Stomach (tissue), 9 donors: ENCODE data around the gene DOCK1. TPM values are rescaled to one million over a fixed set of nuclear protein-coding genes. Genes with fewer than 3 reads are reported as not detected.

ENCODE experiments used
- DNase-seq, 2 donors: peaks; one replicate each; pipeline versions ENCODE4 v3.0.0 to v3.0.0-alpha.2; 2013 to 2019
- H3K27ac ChIP-seq, 5 donors: fragments of 200-600 bp in 4 of 5; sonication (generic) in 4 of 5; one replicate each; pipeline ENCODE4 v1.5.1; 2013 to 2019; ENCODE audit warnings: mild to moderate bottlenecking in 1 of 5, moderate library complexity in 1 of 5
- H3K27me3 ChIP-seq, 3 donors: fragments of 200-600 bp; sonication (generic); one replicate each; pipeline ENCODE4 v1.5.1; 2017 to 2019; ENCODE audit warnings: mixed run types in 1 of 3
- H3K36me3 ChIP-seq, 4 donors: fragments of 200-600 bp; sonication (generic); 1 replicate in 3 of 4; 2 replicates in 1 of 4; pipeline ENCODE4 v1.5.1; 2016 to 2019
- H3K4me1 ChIP-seq, 4 donors: fragments of 200-600 bp; sonication (generic); one replicate each; pipeline ENCODE4 v1.5.1; 2016 to 2019
- H3K4me3 ChIP-seq, 4 donors: fragments of 200-600 bp; sonication (generic) in 3 of 4; one replicate each; pipeline ENCODE4 v1.5.1; 2016 to 2019; ENCODE audit warnings: mild to moderate bottlenecking in 1 of 4
- H3K9me3 ChIP-seq, 4 donors: fragments of 200-600 bp; sonication (generic); one replicate each; pipeline ENCODE4 v1.5.1; 2016 to 2019
- CTCF ChIP-seq, 7 experiments: fragments of 450-650 bp in 4 of 7; fragments of 200-600 bp in 3 of 7; sonication (generic) in 3 of 7; IDR thresholded peaks; one replicate each; pipeline ENCODE4 v1.5.1; 2016 to 2019; ENCODE audit warnings: antibody characterized with exemption in 7 of 7, control low read depth in 2 of 7, mild to moderate bottlenecking in 1 of 7
- EP300 ChIP-seq: sonication (generic); formaldehyde crosslinking; IDR thresholded peaks from one replicate; pipeline ENCODE4 v1.6.1; 2017; ENCODE audit warnings: antibody characterized with exemption
- POLR2A ChIP-seq, 4 donors: fragments of 450-650 bp; IDR thresholded peaks; one replicate each; pipeline ENCODE4 v1.6.1; 2016; ENCODE audit warnings: antibody characterized with exemption in 4 of 4, control low read depth in 2 of 4, mild to moderate bottlenecking in 1 of 4, moderate library complexity in 1 of 4
- POLR2AphosphoS5 ChIP-seq, 3 donors: sonication (generic); formaldehyde crosslinking; IDR thresholded peaks; one replicate each; pipeline ENCODE4 v1.6.1; 2016; ENCODE audit warnings: antibody characterized with exemption in 3 of 3
- WGBS, 5 donors: extraction: QIAGEN DNeasy Blood & Tissue Kit in 3 of 5; methylation state at CpG; one replicate each; pipeline versions ENCODE4 v1.1.5 to v1.1.7; 2013 to 2018; 5-methylcytosine and 5-hydroxymethylcytosine counted together
- intact Hi-C: fragments of 100-400 bp; cut with DNase I; formaldehyde crosslinking; loops from one replicate; pipeline ENCODE4 v1.15.1; 2023; ENCODE audit warnings: low total_unique reads
- polyA plus RNA-seq, 3 donors: library from polyadenylated mRNA; stranded (reverse); fragments of 200-250 nt; gene quantifications; one replicate each; pipeline ENCODE4 v1.2.3, GENCODE V29; 2013
- total RNA-seq, 5 donors: library from RNA; depleted of rRNA; stranded (reverse); fragments of >200 nt; gene quantifications; one replicate each; pipeline versions ENCODE4 v1.1.0 to v1.2.3, GENCODE V29; 2014 to 2016
- donor health status: healthy with polysubstance abuse.
- donor health status: Bipolar disorder and iron deficiency.
- donor health status: healthy.

Gene DOCK1
- total and polyA plus RNA-seq, 8 donors = 8.4 to 114 (median 35.0) TPM

GRCh38 chr10:127496035-127496434 lies 590.8 kb downstream of the DOCK1 start:
- 72 to 81% (median 77%) methylated on average over 13 of the region's 13 CpGs for WGBS, 5 donors
- H3K4me3 ChIP-seq = no peak overlapping the region
- no peak overlapping the region for H3K27ac ChIP-seq
- H3K4me1 ChIP-seq = no peaks in the 10 kb centered on the region
- intact Hi-C loops = no loop called here
- H3K9me3 ChIP-seq = peaks cover 0 to 11% (median 0%) of the 10 kb centered on the region in 4 donors
- no peaks in the 10 kb centered on the region for H3K36me3 ChIP-seq
- peaks cover 0 to 28% (median 0%) of the 10 kb centered on the region in 3 donors for H3K27me3 ChIP-seq
- no peak for TF ChIP-seq EP300
- no peak for TF ChIP-seq POLR2A (IDR thresholded peaks at IDR 0.05)
- TF ChIP-seq CTCF (IDR thresholded peaks at IDR 0.05) = no peak
- no peak for TF ChIP-seq POLR2AphosphoS5 (IDR thresholded peaks at IDR 0.05)
- DNase-seq = no peak

DNA sequence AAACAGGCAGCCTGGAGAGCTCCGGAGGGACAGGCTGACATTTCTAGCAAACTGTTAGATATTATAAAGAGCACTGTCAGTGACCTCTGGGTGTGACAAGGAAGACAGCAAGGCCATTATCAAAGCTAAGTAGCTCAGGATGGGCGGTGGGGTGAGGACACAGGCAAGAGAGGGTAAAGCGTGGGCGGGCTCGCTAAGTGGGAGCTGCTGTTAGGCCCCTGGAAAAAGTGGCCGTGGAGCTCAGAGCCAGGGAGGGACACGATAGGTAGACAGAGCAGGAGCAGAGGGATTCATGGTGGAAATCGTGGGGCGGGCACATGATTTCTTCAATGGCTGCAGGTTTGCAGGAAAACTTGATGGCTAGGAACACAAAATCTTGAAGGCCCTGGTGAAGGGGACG lies 592.5 kb downstream of the DOCK1 start:
- peaks cover 0 to 24% (median 0%) of the 10 kb centered on the region in 3 donors for H3K27me3 ChIP-seq
- no peak overlapping the region for H3K27ac ChIP-seq
- peaks cover 0 to 11% (median 0%) of the 10 kb centered on the region in 4 donors for H3K9me3 ChIP-seq
- no peak overlapping the region for H3K4me3 ChIP-seq
- H3K4me1 ChIP-seq = no peaks in the 10 kb centered on the region
- no peak for TF ChIP-seq POLR2A (IDR thresholded peaks at IDR 0.05)
- TF ChIP-seq POLR2AphosphoS5 (IDR thresholded peaks at IDR 0.05) = no peak
- TF ChIP-seq CTCF (IDR thresholded peaks at IDR 0.05) = no peak
- no peak for TF ChIP-seq EP300
- intact Hi-C loops = no loop called here
- DNase-seq = no peak
- H3K36me3 ChIP-seq = no peaks in the 10 kb centered on the region
- 85 to 92% (median 90%) methylated on average over 10 of the region's 10 CpGs for WGBS, 5 donors

DNA sequence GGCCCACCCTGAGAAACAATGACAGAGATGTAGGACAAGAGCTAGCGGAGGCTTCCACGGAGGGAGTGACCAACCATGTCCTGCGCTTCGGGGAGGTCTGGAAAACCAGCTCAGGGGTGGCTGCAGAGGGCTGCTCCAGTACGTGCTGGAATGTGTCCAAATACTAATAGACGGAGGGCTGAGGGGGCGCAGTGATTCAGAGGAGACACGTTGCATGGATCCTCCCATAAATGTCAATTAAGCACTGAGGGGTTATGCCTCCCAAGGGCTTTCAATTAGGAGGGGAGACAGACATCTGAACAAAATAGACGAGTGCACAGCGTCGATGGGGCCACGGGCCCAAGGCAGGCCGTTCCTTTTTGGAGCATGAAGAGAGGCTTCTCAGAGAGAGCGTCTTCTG lies 592.9 kb downstream of the DOCK1 start:
- no peak for DNase-seq
- Histone ChIP-seq H3K9me3 (peaks cover 0 to 11% (median 0%) of the 10 kb centered on the region in 4 donors), H3K4me1 (no peaks in the 10 kb centered on the region), H3K36me3 (no peaks in the 10 kb centered on the region), H3K4me3 (no peak overlapping the region), H3K27ac (no peak overlapping the region), H3K27me3 (peaks cover 0 to 24% (median 0%) of the 10 kb centered on the region in 3 donors)
- intact Hi-C loops = no loop called here
- 66 to 79% (median 75%) methylated on average over 14 of the region's 14 CpGs for WGBS, 5 donors
- TF ChIP-seq POLR2A (IDR thresholded peaks at IDR 0.05) (no peak), POLR2AphosphoS5 (IDR thresholded peaks at IDR 0.05) (no peak), CTCF (IDR thresholded peaks at IDR 0.05) (no peak), EP300 (no peak)

- peaks cover 0 to 24% (median 0%) of the 10 kb centered on the region in 3 donors for H3K27me3 ChIP-seq
- no peak overlapping the region for H3K4me3 ChIP-seq
- H3K9me3 ChIP-seq = no peaks in the 10 kb centered on the region
- intact Hi-C loops = no loop called here
- WGBS, 5 donors = 67 to 72% (median 71%) methylated on average over 8 of the region's 8 CpGs
- H3K4me1 ChIP-seq = no peaks in the 10 kb centered on the region
- no peak for DNase-seq
- no peaks in the 10 kb centered on the region for H3K36me3 ChIP-seq
- H3K27ac ChIP-seq = no peak overlapping the region
- TF ChIP-seq EP300 = no peak
- TF ChIP-seq POLR2A (IDR thresholded peaks at IDR 0.05) = no peak
- TF ChIP-seq POLR2AphosphoS5 (IDR thresholded peaks at IDR 0.05) = no peak
- TF ChIP-seq CTCF (IDR thresholded peaks at IDR 0.05) = no peak
Observed at GRCh38 chr10:127500127-127500526, 594.9 kb downstream of the DOCK1 start.

Other genes with a start within 250 kb of the DOCK1 start
- gene C10orf90, start 234.7 kb upstream of the DOCK1 start, total RNA-seq = not detected
- gene C10orf90, start 234.7 kb upstream of the DOCK1 start, polyA plus RNA-seq = not detected